Measurements from ENCODE around the gene HEPACAM.
"Not testable (repeated sequence)": the region's sequence is repeated elsewhere in the genome, so short reads cannot be mapped to it uniquely, and the experiment has no call there.

The HEPACAM gene

GRCh38 chr11:124935548-124936514 lies at the start of gene HEPACAM:
Gene HEPACAM, minus strand, starts transcription at chr11:124936047. Its CDS starts 41 bp downstream, at chr11:124936006.
- peak; percentile 92 for DNase-seq

- no peak for DNase-seq
These were observed 48.6 kb upstream of the HEPACAM start for GRCh38 chr11:124984512-124984854.

GRCh38 chr11:124983674-124984511 lies 48.0 kb upstream of the HEPACAM start:
- DNase-seq: no peak

GRCh38 chr11:124982043-124982442 lies 46.2 kb upstream of the HEPACAM start:
- DNase-seq: no peak

- no peak for DNase-seq
These were observed 42.5 kb upstream of the HEPACAM start for GRCh38 chr11:124978316-124978715.

- DNase-seq: no peak
These were observed 41.2 kb upstream of the HEPACAM start for GRCh38 chr11:124977006-124977405.

GRCh38 chr11:124976531-124976930 lies 40.7 kb upstream of the HEPACAM start:
- DNase-seq: no peak

- DNase-seq: no peak
These were observed 36.0 kb upstream of the HEPACAM start for GRCh38 chr11:124971810-124972209.

GRCh38 chr11:124970925-124971324 lies 35.1 kb upstream of the HEPACAM start:
- DNase-seq: no peak

- DNase-seq: not testable (repeated sequence)
These were observed 32.4 kb upstream of the HEPACAM start for GRCh38 chr11:124968197-124968596.

GRCh38 chr11:124961972-124962609 lies 26.2 kb upstream of the HEPACAM start:
- peak; percentile 81 for DNase-seq

GRCh38 chr11:124955035-124955434 lies 19.2 kb upstream of the HEPACAM start:
- no peak for DNase-seq

GRCh38 chr11:124954590-124954955 lies 18.7 kb upstream of the HEPACAM start:
- DNase-seq: no peak

GRCh38 chr11:124953753-124954589 lies 18.1 kb upstream of the HEPACAM start, which contains the start of gene CCDC15:
Gene CCDC15, plus strand, starts transcription at chr11:124954202. Its CDS starts 531 bp downstream, at chr11:124954733.
- DNase-seq: peak; percentile 98

- DNase-seq: no peak
These were observed 15.5 kb upstream of the HEPACAM start for GRCh38 chr11:124951341-124951740.

GRCh38 chr11:124950601-124951330 lies 14.9 kb upstream of the HEPACAM start:
- no peak for DNase-seq

- peak; percentile 85 for DNase-seq
These were observed 10.9 kb upstream of the HEPACAM start for GRCh38 chr11:124946735-124947141.

GRCh38 chr11:124945826-124946225 lies 10.0 kb upstream of the HEPACAM start:
- no peak for DNase-seq

- no peak for DNase-seq
These were observed 8.7 kb upstream of the HEPACAM start for GRCh38 chr11:124944565-124944964.

- DNase-seq: peak; percentile 67
These were observed 7.9 kb upstream of the HEPACAM start for GRCh38 chr11:124943741-124944140.

- peak; percentile 87 for DNase-seq
These were observed 7.4 kb upstream of the HEPACAM start for GRCh38 chr11:124943254-124943616.

Measured in midbrain (tissue), 1 donor.